ENCODE measurements around the gene ACOXL. TPM values are rescaled to one million over a fixed set of nuclear protein-coding genes. Genes with fewer than 3 reads are reported as not detected.

The ACOXL gene
- total and polyA plus RNA-seq, 8 donors: 4.7 to 30.3 (median 8.3) TPM

DNA sequence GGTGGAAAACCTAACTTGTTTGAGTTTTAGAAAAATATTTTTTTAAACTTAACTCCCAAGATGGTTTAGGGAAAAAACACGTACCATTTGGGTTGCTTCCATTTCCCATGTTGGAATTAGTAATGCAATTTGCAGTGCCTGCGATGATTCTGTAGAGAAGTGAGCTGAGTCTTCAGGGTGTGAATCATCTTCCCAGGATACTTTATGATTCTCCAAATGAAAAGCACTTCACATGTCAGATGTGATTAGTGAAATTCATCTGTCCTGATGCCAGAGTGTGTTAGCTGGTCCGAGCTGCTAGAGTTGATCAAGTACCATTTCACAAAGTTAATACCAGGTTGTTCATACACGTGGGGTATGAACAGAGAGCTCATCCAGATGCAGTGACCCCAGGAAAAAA is 59.1 kb downstream of the ACOXL start:
- Histone ChIP-seq H3K4me1 (no peaks in the 10 kb centered on the region), H3K27me3 (peaks cover 0 to 14% of the 10 kb centered on the region in 2 donors), H3K27ac (no peak overlapping the region), H3K4me3 (no peak overlapping the region), H3K36me3 (peaks cover 0 to 7% of the 10 kb centered on the region in 2 donors), H3K9me3 (no peaks in the 10 kb centered on the region)
- ATAC-seq (no peak), DNase-seq (no peak)
- TF ChIP-seq, protein P1, sequence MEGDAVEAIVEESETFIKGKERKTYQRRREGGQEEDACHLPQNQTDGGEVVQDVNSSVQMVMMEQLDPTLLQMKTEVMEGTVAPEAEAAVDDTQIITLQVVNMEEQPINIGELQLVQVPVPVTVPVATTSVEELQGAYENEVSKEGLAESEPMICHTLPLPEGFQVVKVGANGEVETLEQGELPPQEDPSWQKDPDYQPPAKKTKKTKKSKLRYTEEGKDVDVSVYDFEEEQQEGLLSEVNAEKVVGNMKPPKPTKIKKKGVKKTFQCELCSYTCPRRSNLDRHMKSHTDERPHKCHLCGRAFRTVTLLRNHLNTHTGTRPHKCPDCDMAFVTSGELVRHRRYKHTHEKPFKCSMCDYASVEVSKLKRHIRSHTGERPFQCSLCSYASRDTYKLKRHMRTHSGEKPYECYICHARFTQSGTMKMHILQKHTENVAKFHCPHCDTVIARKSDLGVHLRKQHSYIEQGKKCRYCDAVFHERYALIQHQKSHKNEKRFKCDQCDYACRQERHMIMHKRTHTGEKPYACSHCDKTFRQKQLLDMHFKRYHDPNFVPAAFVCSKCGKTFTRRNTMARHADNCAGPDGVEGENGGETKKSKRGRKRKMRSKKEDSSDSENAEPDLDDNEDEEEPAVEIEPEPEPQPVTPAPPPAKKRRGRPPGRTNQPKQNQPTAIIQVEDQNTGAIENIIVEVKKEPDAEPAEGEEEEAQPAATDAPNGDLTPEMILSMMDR (IDR thresholded peaks at IDR 0.05): no peak
- intact Hi-C loops (cut with DNase I): no loop called here

DNA sequence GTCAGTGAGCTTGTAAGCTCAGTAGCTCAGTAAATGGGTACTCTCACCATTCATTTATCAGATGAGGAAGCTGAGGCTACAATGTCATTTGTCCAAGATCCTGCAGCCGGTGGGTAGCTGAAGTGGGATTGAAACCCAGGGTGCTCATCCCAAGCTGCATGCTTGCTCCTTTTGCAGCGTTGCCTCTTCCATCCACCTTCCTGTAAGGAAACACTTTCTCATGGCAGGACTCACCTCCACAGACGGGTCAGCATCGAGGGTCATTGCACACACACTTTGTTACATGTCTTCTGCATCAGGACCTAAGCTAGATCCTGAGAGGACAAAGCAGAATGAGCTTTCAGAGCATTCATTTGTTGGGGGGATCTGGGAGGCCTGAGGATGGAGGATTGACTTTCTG is 60.7 kb downstream of the ACOXL start:
- H3K9me3 ChIP-seq: no peaks in the 10 kb centered on the region
- intact Hi-C loops (cut with DNase I): no loop called here
- DNase-seq (no peak), ATAC-seq (no peak)
- H3K27me3 ChIP-seq: peaks cover 0 to 14% of the 10 kb centered on the region in 2 donors
- peaks cover 0 to 7% of the 10 kb centered on the region in 2 donors for H3K36me3 ChIP-seq
- TF ChIP-seq, protein P1 (IDR thresholded peaks at IDR 0.05): no peak
- H3K4me3 ChIP-seq: no peak overlapping the region
- H3K4me1 ChIP-seq: no peaks in the 10 kb centered on the region
- H3K27ac ChIP-seq: no peak overlapping the region

DNA sequence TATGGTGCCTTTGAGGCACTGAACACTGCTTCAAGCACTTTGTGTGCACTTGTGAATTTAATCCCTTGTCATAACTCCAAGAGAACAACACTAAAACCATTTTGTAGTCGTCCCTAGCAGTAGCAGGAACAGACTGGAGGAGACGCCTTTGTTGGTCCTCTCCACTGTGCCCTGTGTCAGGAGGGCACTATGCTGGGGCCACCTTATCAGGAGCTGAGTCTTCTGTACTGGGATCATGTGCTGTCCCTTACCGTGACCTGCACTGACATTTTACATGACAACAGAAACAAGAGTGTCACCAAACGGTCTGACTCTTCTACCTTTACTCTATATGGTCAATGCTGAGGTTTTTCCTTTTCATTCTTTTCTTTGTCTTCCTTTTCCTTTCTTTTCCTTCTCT is 62.0 kb downstream of the ACOXL start:
- DNase-seq: no peak
- TF ChIP-seq, protein P1 (IDR thresholded peaks at IDR 0.05): no peak

DNA sequence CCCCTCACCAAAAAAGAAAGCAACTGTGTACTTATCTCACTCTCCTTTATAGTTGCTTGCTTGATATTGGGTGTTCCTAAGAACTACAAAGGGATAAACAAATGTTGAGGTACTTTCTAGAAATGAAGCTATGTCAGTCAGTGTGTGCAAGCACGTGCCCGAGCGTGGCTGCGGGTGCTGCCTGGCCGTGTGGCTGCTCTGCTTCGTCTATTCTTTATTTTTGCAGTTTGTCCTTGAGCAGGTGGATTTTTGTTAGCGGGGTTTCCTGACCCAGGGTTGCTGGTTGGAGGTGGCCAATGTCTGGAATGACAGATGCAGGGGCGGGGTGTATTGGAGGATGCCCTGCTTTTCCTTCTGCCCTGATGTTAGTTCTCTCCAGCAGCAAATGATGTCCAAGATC is 62.6 kb downstream of the ACOXL start:
- Histone ChIP-seq H3K4me3 (no peak overlapping the region), H3K27me3 (peaks cover 0 to 18% of the 10 kb centered on the region in 2 donors), H3K4me1 (no peaks in the 10 kb centered on the region), H3K36me3 (peaks cover 0 to 7% of the 10 kb centered on the region in 2 donors), H3K9me3 (no peaks in the 10 kb centered on the region), H3K27ac (no peak overlapping the region)
- TF ChIP-seq, protein P1 (IDR thresholded peaks at IDR 0.05): no peak
- intact Hi-C loops (cut with DNase I): no loop called here
- ATAC-seq: no peak
- DNase-seq: no peak

More for the DNA sequence above, 62.0 kb downstream of the ACOXL start:
- H3K4me3 ChIP-seq: no peak overlapping the region
- H3K27me3 ChIP-seq: peaks cover 0 to 14% of the 10 kb centered on the region in 2 donors
- peaks cover 0 to 7% of the 10 kb centered on the region in 2 donors for H3K36me3 ChIP-seq
- intact Hi-C loops (cut with DNase I): no loop called here
- no peak overlapping the region for H3K27ac ChIP-seq
- H3K9me3 ChIP-seq: no peaks in the 10 kb centered on the region
- H3K4me1 ChIP-seq: no peaks in the 10 kb centered on the region
- ATAC-seq: no peak

DNA sequence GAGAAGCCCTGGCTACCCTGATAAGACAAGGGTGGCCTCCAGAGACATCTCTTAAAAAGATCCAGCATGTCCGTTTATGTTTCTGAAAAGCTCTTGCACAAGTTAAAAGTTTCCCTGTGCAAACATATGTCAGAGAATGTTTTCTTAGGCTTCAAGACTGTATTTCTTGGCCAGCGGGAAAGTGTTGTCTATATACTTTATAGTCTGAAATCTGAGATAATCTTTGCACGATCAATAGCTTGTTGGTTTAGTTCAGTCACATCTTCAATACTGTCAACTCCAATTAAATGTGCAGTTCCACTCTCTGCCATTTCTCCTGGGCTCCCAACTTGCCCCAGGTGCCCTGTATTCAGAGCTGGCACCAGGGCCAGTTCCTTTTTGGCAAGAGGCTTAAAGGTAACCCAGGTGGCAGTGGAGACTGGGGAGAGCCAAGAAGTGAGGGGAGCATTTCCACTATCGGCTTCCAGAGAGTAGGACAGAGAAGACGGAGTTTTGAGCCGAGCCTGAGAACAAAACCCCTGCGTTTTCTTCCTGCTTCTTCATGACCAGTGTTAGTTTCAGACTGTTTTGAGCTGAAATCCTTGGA is 64.4 kb downstream of the ACOXL start:
- no peaks in the 10 kb centered on the region for H3K4me1 ChIP-seq
- no peak for DNase-seq
- H3K4me3 ChIP-seq: no peak overlapping the region
- TF ChIP-seq, protein P1 (IDR thresholded peaks at IDR 0.05): no peak
- peaks cover 0 to 29% of the 10 kb centered on the region in 2 donors for H3K27me3 ChIP-seq
- no peak for ATAC-seq
- H3K36me3 ChIP-seq: peaks cover 0 to 14% of the 10 kb centered on the region in 2 donors
- H3K9me3 ChIP-seq: no peaks in the 10 kb centered on the region
- intact Hi-C loops (cut with DNase I): no loop called here
- H3K27ac ChIP-seq: no peak overlapping the region

Measured in left lung (tissue), 10 donors.